HG02642 (cell line): ENCODE results near the gene HNF1A.

Source experiments
- ATAC-seq: cut with Tn5 transposase; IDR thresholded peaks from one replicate; pipeline ENCODE4 v1.9.1; 2021; ENCODE audit warnings: mild to moderate bottlenecking; ENCODE audit not compliant: unreplicated experiment, poor library complexity

The HNF1A gene

GRCh38 chr12:121004253-121004815, 26.0 kb downstream of the HNF1A start:
- no peak for ATAC-seq

- no peak for ATAC-seq
Observed at GRCh38 chr12:121005346-121005815, 27.0 kb downstream of the HNF1A start.

- ATAC-seq, result no peak
Observed at GRCh38 chr12:121008347-121009098, 30.2 kb downstream of the HNF1A start.

GRCh38 chr12:121009741-121010140, 31.4 kb downstream of the HNF1A start:
- no peak for ATAC-seq

GRCh38 chr12:121010860-121011259, 32.5 kb downstream of the HNF1A start:
- no peak for ATAC-seq

- no peak for ATAC-seq
Observed at GRCh38 chr12:121011820-121012219, 33.5 kb downstream of the HNF1A start.

- ATAC-seq, result no peak
Observed at GRCh38 chr12:121013715-121014114, 35.4 kb downstream of the HNF1A start.

- ATAC-seq, result peak; percentile 94
Observed at GRCh38 chr12:121015825-121016766, 37.8 kb downstream of the HNF1A start, which contains the start of gene C12orf43. TSS of gene C12orf43 (minus strand) at chr12:121016487. CDS start at chr12:121016474, 13 bp downstream.

- ATAC-seq, result no peak
Observed at GRCh38 chr12:121017966-121018491, 39.7 kb downstream of the HNF1A start.

GRCh38 chr12:121018860-121019617, 40.7 kb downstream of the HNF1A start:
- ATAC-seq, result no peak

- ATAC-seq, result no peak
Observed at GRCh38 chr12:121021754-121022153, 43.4 kb downstream of the HNF1A start.

- ATAC-seq, result no peak
Observed at GRCh38 chr12:121022713-121023112, 44.4 kb downstream of the HNF1A start.

GRCh38 chr12:121023799-121024198, 45.5 kb downstream of the HNF1A start:
- ATAC-seq, result no peak

GRCh38 chr12:121025442-121026226, 47.3 kb downstream of the HNF1A start:
- ATAC-seq, result no peak

- ATAC-seq, result no peak
Observed at GRCh38 chr12:121026274-121027045, 48.1 kb downstream of the HNF1A start.

GRCh38 chr12:121030576-121031212, 52.4 kb downstream of the HNF1A start:
- ATAC-seq, result no peak

GRCh38 chr12:121033625-121034349, 55.4 kb downstream of the HNF1A start:
- ATAC-seq, result no peak
